ENCODE data around the gene CD101.

Gene CD101

DNA sequence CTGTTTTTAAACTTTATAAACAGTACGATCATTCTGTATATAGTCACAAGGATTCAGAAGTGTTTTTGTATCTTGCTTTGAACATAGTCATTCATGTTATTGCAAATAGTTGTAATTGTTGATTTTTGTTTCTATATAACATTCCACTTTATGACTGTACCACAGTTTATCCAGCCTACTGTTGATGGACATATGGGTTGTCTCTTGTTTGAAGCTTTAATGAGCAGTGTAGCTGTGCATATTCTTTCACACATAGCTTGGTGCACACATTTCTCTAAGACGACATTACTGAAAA lies 6.1 kb downstream of the CD101 start:
- no peak for DNase-seq
- in situ Hi-C loops (cut with HindIII; ENCODE audit: low pct_ligation_motif_present, low pct_unique_long_range_greater_than_20kb, low sequenced_read_pairs): no loop called here

DNA sequence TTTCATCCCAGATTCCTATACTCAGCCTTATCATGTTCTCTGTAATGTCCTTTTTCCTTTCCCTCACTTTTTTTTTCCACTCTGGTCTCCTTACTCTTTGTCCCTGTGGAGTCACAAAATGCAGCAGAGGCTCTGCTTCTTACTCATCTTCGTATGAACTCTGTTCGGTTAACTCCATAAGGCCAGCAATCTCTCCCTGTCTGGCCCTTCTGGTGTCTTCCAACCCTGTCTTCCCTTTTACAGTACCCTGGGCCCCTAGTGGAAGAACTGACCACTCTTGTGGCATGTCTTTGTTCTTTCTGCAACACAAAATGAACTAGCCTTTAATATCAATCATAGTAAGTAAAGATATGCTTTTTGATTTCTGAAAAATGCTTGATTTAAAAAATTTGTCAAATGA lies 7.1 kb downstream of the CD101 start:
- DNase-seq: no peak
- in situ Hi-C loops (cut with HindIII; ENCODE audit: low pct_ligation_motif_present, low pct_unique_long_range_greater_than_20kb, low sequenced_read_pairs): no loop called here

DNA sequence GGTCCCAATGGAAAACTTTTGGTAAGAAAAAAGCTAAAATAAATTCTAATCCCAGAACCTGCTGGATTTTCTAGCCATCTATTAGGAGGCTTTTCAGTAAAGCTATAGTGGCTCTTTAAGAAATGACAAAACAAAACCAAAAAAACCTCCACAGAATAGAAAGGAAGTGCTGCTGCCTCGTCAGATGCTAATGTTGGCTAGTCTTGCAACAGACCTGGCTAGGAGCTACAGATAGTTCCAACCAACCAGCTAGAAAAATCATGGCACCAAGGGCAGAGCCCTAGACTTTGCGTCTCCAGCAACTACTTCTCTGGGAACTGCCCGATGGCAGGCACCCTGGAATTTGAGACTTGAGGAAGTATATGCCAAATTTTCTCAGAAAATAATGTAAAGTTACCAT lies 7.6 kb downstream of the CD101 start:
- in situ Hi-C loops (cut with HindIII; ENCODE audit: low pct_ligation_motif_present, low pct_unique_long_range_greater_than_20kb, low sequenced_read_pairs): no loop called here
- no peak for DNase-seq

DNA sequence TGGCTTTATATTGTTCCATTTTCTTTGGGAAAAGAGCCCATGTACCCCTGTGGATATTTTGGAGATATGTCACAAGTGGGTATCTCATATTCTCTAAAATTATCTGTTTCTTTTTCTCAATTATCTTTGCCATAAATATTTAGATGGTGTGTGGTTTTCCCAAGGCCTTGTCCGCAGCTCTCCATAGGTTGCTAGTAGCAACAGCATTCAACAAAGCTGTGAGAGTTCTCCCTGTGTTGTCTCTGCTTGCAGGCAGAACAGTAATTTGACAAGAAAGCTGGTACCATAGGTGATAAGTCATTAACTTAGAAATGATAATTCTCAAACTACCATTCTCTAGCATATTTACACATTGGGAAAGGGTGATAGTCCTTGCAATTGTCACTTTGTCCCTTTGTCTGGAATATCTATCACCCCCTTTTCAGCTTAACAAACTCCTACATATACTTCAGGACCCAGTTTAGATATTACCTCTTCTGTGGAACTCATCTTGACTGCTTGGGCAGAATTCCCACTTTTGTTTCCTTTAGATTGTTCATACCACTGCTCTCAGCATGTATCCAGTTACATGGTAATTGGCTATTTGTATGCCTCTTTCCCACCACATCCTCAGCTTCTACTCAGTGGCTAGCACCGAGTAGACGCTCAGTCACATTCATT lies 8.9 kb downstream of the CD101 start:
- in situ Hi-C loops (cut with HindIII; ENCODE audit: low pct_ligation_motif_present, low pct_unique_long_range_greater_than_20kb, low sequenced_read_pairs): no loop called here
- DNase-seq: no peak

DNA sequence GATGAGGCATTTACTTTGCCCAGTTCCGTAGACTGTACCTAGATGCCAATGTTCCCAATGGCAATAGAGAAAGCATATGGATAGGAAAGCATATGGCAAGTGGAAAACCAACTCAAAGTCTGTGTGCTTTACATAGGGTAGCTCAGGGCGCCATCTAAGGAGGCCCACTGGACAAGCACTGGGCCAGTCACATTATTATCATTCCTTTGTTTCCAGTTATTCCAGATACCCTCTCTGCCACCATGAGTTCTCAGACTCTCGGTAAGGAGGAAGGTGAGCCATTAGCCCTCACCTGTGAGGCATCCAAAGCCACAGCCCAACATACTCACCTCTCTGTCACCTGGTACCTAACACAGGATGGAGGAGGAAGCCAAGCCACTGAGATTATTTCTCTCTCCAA lies 9.8 kb downstream of the CD101 start:
- in situ Hi-C loops (cut with HindIII; ENCODE audit: low pct_ligation_motif_present, low pct_unique_long_range_greater_than_20kb, low sequenced_read_pairs): no loop called here
- no peak for DNase-seq

DNA sequence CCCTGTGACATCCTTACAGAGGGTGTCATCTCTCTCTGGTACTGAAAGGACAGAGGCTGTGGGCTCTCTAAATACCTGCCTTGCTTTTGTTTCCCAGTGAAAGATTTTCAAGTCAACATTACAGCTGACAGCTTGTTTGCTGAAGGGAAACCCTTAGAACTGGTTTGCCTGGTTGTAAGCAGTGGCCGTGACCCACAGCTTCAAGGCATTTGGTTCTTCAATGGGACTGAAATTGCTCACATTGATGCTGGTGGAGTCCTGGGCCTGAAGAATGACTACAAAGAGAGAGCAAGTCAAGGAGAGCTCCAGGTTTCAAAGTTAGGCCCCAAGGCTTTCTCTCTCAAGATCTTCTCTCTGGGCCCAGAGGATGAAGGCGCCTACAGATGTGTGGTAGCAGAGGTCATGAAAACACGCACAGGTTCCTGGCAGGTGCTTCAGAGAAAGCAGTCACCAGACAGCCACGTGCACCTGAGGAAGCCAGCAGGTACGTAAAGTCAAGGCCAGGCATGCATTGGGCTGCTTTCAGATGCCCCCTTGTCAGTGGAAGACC lies 11.8 kb downstream of the CD101 start:
- no peak for DNase-seq
- in situ Hi-C loops (cut with HindIII; ENCODE audit: low pct_ligation_motif_present, low pct_unique_long_range_greater_than_20kb, low sequenced_read_pairs): no loop called here

DNA sequence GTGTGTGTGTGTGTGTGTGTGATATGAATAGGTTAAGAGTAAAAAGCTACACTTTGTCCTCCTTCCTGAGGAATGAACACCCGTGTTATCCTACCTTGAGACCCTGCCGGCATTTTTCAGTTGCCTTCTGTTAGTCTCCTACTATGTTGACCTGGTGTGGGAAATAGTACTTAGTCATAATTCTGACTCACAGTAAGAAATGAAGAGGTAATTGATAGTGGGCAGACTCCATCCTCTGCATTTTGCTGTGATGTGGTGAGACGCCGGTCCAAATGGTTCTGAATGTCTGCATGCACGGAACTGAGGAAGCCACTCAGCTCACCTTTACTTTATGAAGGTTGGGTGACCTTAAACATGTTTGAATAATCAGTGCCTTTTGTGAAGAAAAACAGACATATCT lies 12.6 kb downstream of the CD101 start:
- DNase-seq: no peak
- in situ Hi-C loops (cut with HindIII; ENCODE audit: low pct_ligation_motif_present, low pct_unique_long_range_greater_than_20kb, low sequenced_read_pairs): no loop called here

DNA sequence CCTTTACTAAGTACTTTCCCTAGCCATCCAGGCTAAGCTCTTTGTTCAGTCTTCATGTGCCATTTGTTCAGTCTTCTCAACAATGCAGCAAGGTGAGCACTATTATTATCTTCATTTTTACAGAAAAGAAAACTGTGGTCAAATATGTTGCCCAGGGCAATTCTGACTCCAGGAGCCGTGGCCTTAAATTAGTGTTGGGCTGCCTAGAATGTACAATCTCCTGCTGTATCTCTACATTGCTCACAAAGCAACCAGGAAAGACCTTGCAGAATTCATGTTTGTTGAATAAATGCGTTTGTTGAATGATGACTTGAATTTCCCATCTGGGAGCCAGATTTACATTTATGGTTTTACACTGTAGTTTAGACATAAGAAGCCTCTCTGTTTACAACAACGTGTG lies 14.2 kb downstream of the CD101 start:
- in situ Hi-C loops (cut with HindIII; ENCODE audit: low pct_ligation_motif_present, low pct_unique_long_range_greater_than_20kb, low sequenced_read_pairs): no loop called here
- DNase-seq: no peak

DNA sequence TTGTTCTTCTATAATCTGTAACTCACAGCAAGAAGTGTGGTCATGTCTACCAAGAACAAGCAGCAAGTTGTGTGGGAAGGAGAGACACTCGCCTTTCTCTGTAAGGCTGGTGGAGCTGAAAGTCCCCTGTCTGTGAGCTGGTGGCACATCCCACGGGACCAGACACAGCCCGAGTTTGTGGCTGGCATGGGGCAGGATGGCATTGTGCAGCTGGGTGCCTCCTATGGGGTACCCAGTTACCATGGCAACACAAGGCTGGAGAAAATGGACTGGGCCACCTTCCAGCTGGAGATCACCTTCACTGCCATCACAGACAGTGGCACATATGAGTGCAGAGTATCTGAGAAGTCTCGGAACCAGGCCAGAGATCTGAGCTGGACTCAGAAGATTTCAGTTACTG lies 15.5 kb downstream of the CD101 start:
- in situ Hi-C loops (cut with HindIII; ENCODE audit: low pct_ligation_motif_present, low pct_unique_long_range_greater_than_20kb, low sequenced_read_pairs): no loop called here
- DNase-seq: no peak

DNA sequence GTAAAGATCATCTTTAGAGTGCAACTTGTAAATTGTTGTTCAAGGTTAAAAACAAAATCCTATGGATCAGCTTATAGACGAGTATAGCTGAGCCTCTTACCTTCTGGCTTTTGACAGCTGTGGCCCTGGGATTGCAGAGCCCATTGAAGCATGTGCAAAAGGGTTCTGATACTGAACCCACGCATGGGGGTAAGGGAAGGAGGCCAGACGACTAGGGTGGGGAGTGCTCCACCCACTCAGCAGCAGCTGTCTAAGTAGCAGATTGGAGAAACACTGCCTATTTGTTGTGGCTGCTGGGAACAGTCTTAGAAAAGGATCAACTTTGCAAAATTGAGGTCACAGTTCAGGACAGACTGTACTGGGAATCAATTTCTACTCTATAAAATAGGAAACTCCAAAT lies 16.1 kb downstream of the CD101 start:
- no peak for DNase-seq
- in situ Hi-C loops (cut with HindIII; ENCODE audit: low pct_ligation_motif_present, low pct_unique_long_range_greater_than_20kb, low sequenced_read_pairs): no loop called here

DNA sequence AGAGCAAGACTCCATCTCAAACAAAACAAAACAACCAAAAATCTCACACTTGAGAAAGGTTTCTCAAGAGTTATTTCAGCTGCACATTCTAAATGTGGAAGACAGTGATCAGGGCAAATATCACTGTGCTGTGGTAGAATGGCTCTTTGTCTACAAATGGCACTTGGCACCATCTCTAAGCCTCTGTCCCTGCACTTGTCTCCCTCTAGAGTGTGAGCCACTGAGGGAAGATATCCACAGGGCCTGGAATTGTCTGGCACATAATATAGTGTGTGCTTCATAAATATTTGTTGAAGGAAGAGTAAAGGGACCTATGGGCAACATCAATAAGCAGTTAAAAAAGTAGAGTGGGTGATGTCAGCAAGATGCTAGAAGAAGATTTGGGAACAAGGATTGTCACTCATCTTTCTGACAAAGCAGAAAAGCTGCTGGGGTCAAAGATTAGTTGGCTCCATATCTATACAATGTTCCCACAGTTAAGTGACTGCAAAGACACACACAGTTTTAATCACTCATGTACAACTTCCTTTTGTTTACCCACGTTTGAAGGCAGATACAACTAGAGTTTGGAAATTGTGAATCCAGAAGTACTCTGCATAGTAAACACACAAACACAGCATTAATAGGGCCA lies 19.1 kb downstream of the CD101 start:
- in situ Hi-C loops (cut with HindIII; ENCODE audit: low pct_ligation_motif_present, low pct_unique_long_range_greater_than_20kb, low sequenced_read_pairs): no loop called here
- DNase-seq: no peak

DNA sequence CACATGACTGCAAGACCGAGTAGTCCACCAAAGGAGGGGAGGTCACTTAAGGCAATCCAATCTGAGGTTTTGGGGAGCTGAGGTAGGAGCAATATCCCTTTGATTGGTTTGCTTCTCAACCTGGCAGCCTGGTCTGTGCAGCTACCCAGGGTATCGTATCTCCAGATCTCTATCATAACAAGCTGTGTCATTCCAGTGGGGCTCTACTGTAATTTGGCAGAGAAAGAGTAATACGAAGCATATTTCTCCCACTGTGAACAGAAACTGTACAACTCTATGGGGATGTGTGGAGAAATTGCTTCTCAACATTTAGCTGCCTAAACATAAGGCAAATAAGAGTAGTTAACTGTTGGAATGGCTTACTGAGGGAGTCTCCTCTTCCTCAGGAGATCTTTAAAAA lies 20.6 kb downstream of the CD101 start:
- in situ Hi-C loops (cut with HindIII; ENCODE audit: low pct_ligation_motif_present, low pct_unique_long_range_greater_than_20kb, low sequenced_read_pairs): no loop called here

DNA sequence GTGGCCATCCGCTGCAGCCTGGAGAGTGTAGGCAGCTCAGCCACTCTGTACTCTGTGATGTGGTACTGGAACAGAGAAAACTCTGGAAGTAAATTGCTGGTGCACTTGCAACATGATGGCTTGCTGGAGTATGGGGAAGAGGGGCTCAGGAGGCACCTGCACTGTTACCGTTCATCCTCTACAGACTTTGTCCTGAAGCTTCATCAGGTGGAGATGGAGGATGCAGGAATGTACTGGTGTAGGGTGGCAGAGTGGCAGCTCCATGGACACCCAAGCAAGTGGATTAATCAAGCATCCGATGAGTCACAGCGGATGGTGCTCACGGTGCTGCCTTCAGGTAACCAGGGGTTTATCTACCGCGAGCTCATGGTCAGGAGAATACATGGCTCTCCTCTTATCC lies 24.0 kb downstream of the CD101 start:
- no peak for DNase-seq
- in situ Hi-C loops (cut with HindIII; ENCODE audit: low pct_ligation_motif_present, low pct_unique_long_range_greater_than_20kb, low sequenced_read_pairs): no loop called here

More for the DNA sequence above, 20.6 kb downstream of the CD101 start:
- DNase-seq: no peak

DNA sequence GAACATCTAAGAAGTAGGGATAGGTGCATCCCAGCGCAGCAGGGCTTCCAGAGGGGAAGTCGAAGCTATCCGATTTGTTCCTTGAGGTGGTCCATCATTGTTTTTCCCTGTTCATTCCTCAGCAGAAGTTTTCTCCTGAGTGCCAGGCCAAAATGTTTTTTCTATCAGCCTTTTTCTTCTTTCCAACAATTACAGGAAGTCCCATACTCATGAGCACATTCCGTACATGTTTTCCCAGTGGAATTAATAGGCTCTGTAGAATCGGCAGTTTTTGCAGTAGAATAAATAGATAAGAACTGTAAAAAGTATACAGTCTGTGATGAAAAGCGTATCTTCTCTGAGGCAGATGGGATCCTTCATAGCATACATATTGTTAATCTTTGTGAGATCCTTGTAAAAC lies 24.8 kb downstream of the CD101 start:
- DNase-seq: no peak
- in situ Hi-C loops (cut with HindIII; ENCODE audit: low pct_ligation_motif_present, low pct_unique_long_range_greater_than_20kb, low sequenced_read_pairs): no loop called here

DNA sequence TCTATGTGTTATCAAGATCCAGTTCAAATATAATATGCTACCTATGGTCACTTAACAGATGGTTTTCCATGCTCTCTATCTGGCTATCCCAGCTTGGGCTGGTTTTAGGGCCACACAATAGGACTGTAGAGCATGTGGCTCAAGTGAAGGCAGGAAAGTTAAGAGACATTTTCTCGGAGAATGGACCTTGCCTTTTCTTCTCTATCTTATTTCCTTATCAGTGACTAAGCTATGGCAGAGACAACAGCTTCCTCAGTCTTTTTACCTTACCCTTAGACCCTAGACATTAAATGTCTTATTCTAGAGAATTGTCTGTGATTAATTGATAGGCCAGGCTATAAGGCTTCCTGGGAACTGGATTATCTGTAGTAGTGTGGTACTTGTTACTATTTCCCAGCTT lies 28.1 kb downstream of the CD101 start:
- in situ Hi-C loops (cut with HindIII; ENCODE audit: low pct_ligation_motif_present, low pct_unique_long_range_greater_than_20kb, low sequenced_read_pairs): no loop called here
- DNase-seq: no peak

DNA sequence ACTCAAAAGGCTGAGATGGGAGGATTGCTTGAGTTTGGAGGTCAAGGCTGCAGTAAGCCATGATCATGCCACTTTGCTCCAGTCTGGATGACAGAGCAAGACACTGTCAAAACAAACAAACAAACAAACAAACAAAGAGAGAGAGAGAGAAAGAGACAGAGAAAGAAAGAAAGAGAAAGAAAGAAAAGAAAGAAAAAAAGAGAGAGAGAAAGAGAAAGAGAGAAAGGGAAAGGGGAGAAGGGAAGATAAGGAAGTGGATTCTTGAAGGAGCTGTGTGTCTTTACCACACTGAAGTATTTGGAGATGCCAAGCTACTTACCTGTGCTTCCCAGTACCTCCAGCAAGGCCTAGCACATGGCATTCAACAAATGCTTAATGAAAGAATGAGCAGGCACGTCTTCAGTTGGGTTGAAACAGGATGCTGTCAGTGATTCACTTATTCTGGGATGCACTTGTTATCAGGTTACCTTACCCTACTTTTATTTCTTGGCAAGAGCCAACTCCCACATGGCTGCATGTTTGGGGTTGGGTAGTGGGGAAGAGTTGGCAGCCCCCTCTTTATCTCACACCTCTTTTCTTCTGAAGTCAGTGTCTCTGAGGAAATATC lies 28.8 kb downstream of the CD101 start:
- in situ Hi-C loops (cut with HindIII; ENCODE audit: low pct_ligation_motif_present, low pct_unique_long_range_greater_than_20kb, low sequenced_read_pairs): no loop called here
- DNase-seq: no peak

DNA sequence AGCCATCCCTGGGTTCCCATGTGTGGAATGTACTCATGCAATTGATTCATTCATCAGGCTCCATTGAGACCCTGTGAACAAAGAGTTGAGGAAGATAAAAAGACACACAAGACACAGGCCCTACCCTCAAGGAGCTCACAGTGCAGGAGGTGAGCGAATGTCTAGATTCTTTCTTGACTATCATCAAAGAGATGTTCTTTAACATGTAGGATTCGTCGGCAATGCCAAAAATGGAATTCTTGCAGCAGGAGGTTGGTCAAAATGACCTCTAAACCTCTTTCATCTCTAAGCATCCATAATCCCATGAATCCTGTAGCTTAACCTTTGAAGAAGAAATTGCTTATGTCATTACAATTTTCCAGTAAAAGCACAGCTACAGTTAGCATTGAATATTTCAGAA lies 30.7 kb downstream of the CD101 start:
- in situ Hi-C loops (cut with HindIII; ENCODE audit: low pct_ligation_motif_present, low pct_unique_long_range_greater_than_20kb, low sequenced_read_pairs): no loop called here

DNA sequence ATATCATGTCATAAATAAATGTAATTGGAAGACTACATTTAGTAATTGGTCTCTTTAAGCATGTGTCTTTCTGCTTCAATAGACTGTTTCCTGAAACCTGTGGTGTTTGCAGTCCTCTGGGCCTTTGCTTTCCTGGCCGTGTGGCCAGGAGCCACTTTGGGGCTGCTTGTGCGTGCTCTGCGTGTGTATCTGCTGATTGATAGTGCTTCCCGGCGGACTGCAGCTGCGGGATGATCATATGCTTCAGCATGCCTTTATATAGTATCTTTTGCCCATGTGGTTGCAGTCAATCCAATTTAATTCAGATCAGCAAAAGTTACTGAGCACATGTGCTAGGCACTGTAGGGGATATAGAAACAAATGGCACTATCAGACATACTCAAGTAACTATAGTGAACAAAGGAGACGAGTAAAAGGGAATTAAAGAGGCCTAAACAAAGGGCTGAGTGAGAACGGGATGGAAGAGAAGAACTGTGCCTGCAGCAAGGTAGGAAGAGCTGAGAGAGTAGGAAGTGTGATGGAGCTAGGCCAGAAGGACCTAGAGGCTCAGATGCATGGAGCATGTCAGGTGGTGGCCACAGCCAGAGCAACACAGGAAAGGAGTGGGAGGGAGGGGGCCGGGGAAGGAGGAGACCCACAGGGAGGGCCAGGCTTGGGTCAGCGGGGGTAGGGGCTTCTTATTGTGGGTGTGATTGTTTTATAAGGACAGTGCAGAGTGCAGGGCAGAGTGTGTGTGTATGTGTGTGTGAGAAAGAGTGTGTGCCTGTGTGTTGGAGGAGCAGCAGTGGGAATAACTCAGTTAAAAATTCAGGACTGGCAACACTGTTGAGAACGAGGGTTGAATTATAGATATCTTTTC lies 31.4 kb downstream of the CD101 start:
- in situ Hi-C loops (cut with HindIII; ENCODE audit: low pct_ligation_motif_present, low pct_unique_long_range_greater_than_20kb, low sequenced_read_pairs): no loop called here

More for the DNA sequence above, 30.7 kb downstream of the CD101 start:
- no peak for DNase-seq

DNA sequence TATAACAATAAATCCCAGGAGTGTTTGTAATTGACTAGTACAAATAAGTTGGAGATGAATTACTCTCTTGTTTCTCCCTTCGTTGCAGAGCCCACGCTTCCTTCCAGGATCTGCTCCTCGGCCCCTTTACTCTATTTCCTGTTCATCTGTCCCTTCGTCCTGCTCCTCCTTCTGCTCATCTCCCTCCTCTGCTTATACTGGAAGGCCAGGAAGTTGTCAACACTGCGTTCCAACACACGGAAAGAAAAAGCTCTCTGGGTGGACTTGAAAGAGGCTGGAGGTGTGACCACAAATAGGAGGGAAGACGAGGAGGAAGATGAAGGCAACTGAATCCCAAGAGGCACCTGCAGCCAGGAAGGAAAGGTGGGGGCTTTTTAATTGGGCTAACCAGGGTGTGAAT lies 32.2 kb downstream of the CD101 start:
- in situ Hi-C loops (cut with HindIII; ENCODE audit: low pct_ligation_motif_present, low pct_unique_long_range_greater_than_20kb, low sequenced_read_pairs): no loop called here
- DNase-seq: no peak

More for the DNA sequence above, 31.4 kb downstream of the CD101 start:
- no peak for DNase-seq
